Endothelial cell of umbilical vein (primary cell): Measurements from ENCODE around the gene TMEM51.

Experiments used
- EZH2 ChIP-seq: IDR thresholded peaks from 2 replicates; pipeline ENCODE4 v1.6.1; 2012; ENCODE audit warnings: borderline replicate concordance, low read depth, mild to moderate bottlenecking, moderate library complexity, low read length, inconsistent platforms; ENCODE audit not compliant: severe bottlenecking
- FOS ChIP-seq: IDR thresholded peaks from 2 replicates; pipeline ENCODE4 v1.6.1; 2011; ENCODE audit warnings: mild to moderate bottlenecking, low read length, moderate library complexity, borderline replicate concordance; ENCODE audit not compliant: insufficient read depth
- GATA2 ChIP-seq: IDR thresholded peaks from 2 replicates; pipeline ENCODE4 v1.7.0; 2011; ENCODE audit warnings: low read depth, mild to moderate bottlenecking, moderate library complexity, mixed read lengths, low read length; ENCODE audit not compliant: insufficient read length, insufficient read depth
- JUN ChIP-seq: IDR thresholded peaks from 2 replicates; pipeline ENCODE4 v1.6.1; 2011; ENCODE audit warnings: borderline replicate concordance, low read depth; ENCODE audit not compliant: insufficient read length, insufficient read depth
- MYC ChIP-seq: IDR thresholded peaks from one replicate; pipeline ENCODE4 v1.6.1; 2011; ENCODE audit warnings: mild to moderate bottlenecking, low read depth, low read length
- POLR2A ChIP-seq: IDR thresholded peaks from 2 replicates; pipeline ENCODE4 v1.6.1; 2012; ENCODE audit warnings: low read depth, mild to moderate bottlenecking, control low read depth, low read length
- POLR2AphosphoS5 ChIP-seq: IDR thresholded peaks from 2 replicates; pipeline ENCODE4 v1.6.1; 2012; ENCODE audit warnings: low read depth, mild to moderate bottlenecking, control low read depth, low read length, moderate library complexity; ENCODE audit not compliant: insufficient read depth
- TF ChIP-seq, protein P1 (sequence below), 2 donors: IDR thresholded peaks; 1 replicate in 1 of 2; 2 replicates in 1 of 2; pipeline ENCODE4 v1.5.1; 2011; ENCODE audit warnings: low read length in 2 of 2, mild to moderate bottlenecking in 2 of 2, moderate library complexity in 2 of 2, control low read depth in 1 of 2, inconsistent platforms in 1 of 2, low read depth in 1 of 2; ENCODE audit not compliant: insufficient read depth in 1 of 2; ENCODE audit errors: extremely low read depth in 1 of 2
- TF ChIP-seq, protein P2 (sequence below): IDR thresholded peaks from 2 replicates; pipeline ENCODE4 v1.6.1; 2011; ENCODE audit not compliant: insufficient read depth, insufficient read length

DNA sequence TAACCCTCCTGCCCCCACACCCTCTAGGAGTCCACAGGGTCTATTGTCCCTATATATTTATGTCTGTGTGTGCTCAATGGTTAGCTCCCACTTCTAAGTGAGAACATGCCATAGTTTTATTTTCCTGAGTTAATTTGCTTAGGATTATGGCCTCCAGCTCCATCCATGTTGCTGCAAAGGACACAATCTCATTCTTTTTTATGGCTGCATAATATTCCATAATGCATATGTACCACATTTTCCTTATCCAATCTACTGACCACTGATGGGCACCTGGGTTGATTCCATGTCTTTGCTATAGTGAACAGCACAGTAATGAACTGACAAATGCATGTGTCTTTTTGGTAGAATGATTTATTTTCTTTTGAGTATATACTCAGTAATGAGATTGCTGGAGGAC, 80.1 kb downstream of the TMEM51 start:
- TF ChIP-seq, protein P1, sequence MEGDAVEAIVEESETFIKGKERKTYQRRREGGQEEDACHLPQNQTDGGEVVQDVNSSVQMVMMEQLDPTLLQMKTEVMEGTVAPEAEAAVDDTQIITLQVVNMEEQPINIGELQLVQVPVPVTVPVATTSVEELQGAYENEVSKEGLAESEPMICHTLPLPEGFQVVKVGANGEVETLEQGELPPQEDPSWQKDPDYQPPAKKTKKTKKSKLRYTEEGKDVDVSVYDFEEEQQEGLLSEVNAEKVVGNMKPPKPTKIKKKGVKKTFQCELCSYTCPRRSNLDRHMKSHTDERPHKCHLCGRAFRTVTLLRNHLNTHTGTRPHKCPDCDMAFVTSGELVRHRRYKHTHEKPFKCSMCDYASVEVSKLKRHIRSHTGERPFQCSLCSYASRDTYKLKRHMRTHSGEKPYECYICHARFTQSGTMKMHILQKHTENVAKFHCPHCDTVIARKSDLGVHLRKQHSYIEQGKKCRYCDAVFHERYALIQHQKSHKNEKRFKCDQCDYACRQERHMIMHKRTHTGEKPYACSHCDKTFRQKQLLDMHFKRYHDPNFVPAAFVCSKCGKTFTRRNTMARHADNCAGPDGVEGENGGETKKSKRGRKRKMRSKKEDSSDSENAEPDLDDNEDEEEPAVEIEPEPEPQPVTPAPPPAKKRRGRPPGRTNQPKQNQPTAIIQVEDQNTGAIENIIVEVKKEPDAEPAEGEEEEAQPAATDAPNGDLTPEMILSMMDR (IDR thresholded peaks at IDR 0.05; ENCODE audit: extremely low read depth in 1 of 2, insufficient read depth in 1 of 2, low read depth in 1 of 2, low read length in 2 of 2) = no peak
- TF ChIP-seq EZH2 (no peak), POLR2AphosphoS5 (no peak), POLR2A (no peak), GATA2 (no peak), MYC (no peak), JUN (no peak), FOS (no peak)
- TF ChIP-seq, protein P2, sequence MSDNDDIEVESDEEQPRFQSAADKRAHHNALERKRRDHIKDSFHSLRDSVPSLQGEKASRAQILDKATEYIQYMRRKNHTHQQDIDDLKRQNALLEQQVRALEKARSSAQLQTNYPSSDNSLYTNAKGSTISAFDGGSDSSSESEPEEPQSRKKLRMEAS = no peak
